ENCODE measurements around the gene FHOD3. TPM values are rescaled to one million over a fixed set of nuclear protein-coding genes. Genes with fewer than 3 reads are reported as not detected.

FHOD3 gene
- total and polyA plus RNA-seq, 9 of the 15 experiments (the other 6 are each of a cell fraction or from before 2014, with no cell fraction given), result 0.11 TPM; not detected in 8

- H3K4me2 ChIP-seq (ENCODE audit: insufficient read depth, low read length), result no peak overlapping the region
Measured at GRCh38 chr18:36736094-36736493, 438.6 kb downstream of the FHOD3 start.

More at GRCh38 chr18:36736094-36736493, 438.6 kb downstream of the FHOD3 start:
- intact Hi-C loops (cut with micrococcal nuclease) (no loop called here), in situ Hi-C loops (cut with MboI) (no loop called here)
- WGBS (ENCODE audit: insufficient coverage, low coverage, missing lambda C conversion rate), result under 1% methylated on average over 6 of the region's 6 CpGs
- TF ChIP-seq KLF13 (tag; IDR thresholded peaks at IDR 0.05; ENCODE audit: borderline replicate concordance, low read depth), result no peak
- no peak for TF ChIP-seq PTRF (tag; IDR thresholded peaks at IDR 0.05)
- TF ChIP-seq HNRNPUL1 (IDR thresholded peaks at IDR 0.05; ENCODE audit: low read length), result no peak
- TF ChIP-seq ZNF197 (CRISPR knock-in tag; IDR thresholded peaks at IDR 0.05; ENCODE audit: low read depth), result no peak
- no peak for TF ChIP-seq KDM2B (CRISPR knock-in tag; IDR thresholded peaks at IDR 0.05)
- TF ChIP-seq IRF9 (tag; IDR thresholded peaks at IDR 0.05), result no peak
- no peak for TF ChIP-seq BCLAF1 (IDR thresholded peaks at IDR 0.05; ENCODE audit: borderline replicate concordance in 1 of 2, control insufficient read depth in 1 of 2, low read depth in 2 of 2, low read length in 1 of 2)
- no peak for TF ChIP-seq ZFP91 (CRISPR knock-in tag; IDR thresholded peaks at IDR 0.05)
- TF ChIP-seq ZNF398 (CRISPR knock-in tag; IDR thresholded peaks at IDR 0.05), result no peak
- no peak for TF ChIP-seq YBX1 (IDR thresholded peaks at IDR 0.05)
- no peak for TF ChIP-seq MTA2 (IDR thresholded peaks at IDR 0.05; ENCODE audit: low read depth)
- TF ChIP-seq NR0B1 (IDR thresholded peaks at IDR 0.05; ENCODE audit: partially characterized antibody), result no peak
- no peaks in the 10 kb centered on the region for H3K4me1 ChIP-seq (replicated peaks in 1 of 2; ENCODE audit: control insufficient read depth in 2 of 2, insufficient read depth in 2 of 2, low read length in 2 of 2)
- H3K27me3 ChIP-seq (ENCODE audit: control insufficient read depth in 2 of 2, insufficient read depth in 2 of 2, low read length in 2 of 2), result peaks cover 0 to 4% of the 10 kb centered on the region in 2 experiments; a peak in 1 of 5 replicates
- H3K9ac ChIP-seq (ENCODE audit: insufficient read depth in 1 of 2, low read depth in 2 of 2, low read length in 2 of 2), result no peak overlapping the region
- H3K36me3 ChIP-seq (ENCODE audit: control insufficient read depth, insufficient read depth, low read length), result no peaks in the 10 kb centered on the region
- no TSS peak for BruUV-seq (replicated peaks)
- H3K9me3 ChIP-seq (replicated peaks; ENCODE audit: control insufficient read depth, insufficient read depth, low read depth, low read length), result no peaks in the 10 kb centered on the region
- CTCF ChIA-PET (ENCODE audit: low intra/inter-chr PET ratio), result no interaction called here
- no peaks in the 10 kb centered on the region for H3K9me1 ChIP-seq (ENCODE audit: control insufficient read depth, insufficient read depth, low read length)
- H4K20me1 ChIP-seq (replicated peaks; ENCODE audit: control insufficient read depth, insufficient read depth, low read length), result no peaks in the 10 kb centered on the region
- ATAC-seq (no peak), DNase-seq (ENCODE audit: extremely low read depth in 1 of 4, low spot score in 3 of 4) (no peak), FAIRE-seq (no peak)
- H3K4me3 ChIP-seq, result no peak overlapping the region
- no peaks in the 10 kb centered on the region for H3K79me2 ChIP-seq (ENCODE audit: control insufficient read depth, insufficient read depth, low read length)
- no peak overlapping the region for H3K27ac ChIP-seq (ENCODE audit: extremely low read depth, low read depth, low read length)
- POLR2A ChIA-PET, result no interaction called here
- no peak overlapping the region for H2AFZ ChIP-seq (ENCODE audit: low read depth, low read length)

Data from K562 (cell line).